ENCODE data around the gene SEC23B.

DNA sequence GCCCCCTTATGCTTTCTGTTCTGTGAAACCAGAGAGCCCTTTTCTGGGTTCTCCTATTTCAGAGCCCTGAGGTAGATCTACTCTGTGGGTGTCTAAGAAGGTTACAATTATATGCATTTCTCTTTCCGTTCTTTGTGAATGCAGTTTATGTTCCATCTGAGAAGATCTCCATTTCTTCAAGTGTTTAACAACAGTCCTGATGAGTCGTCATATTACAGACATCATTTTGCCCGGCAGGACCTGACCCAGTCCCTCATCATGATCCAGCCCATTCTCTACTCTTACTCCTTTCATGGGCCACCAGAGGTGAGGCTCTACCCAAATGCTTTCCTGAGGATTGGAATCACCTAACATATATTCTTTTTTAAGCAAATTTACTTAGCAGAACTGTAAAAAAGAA, 40.7 kb downstream of the SEC23B start:
- TF ChIP-seq, protein P1, sequence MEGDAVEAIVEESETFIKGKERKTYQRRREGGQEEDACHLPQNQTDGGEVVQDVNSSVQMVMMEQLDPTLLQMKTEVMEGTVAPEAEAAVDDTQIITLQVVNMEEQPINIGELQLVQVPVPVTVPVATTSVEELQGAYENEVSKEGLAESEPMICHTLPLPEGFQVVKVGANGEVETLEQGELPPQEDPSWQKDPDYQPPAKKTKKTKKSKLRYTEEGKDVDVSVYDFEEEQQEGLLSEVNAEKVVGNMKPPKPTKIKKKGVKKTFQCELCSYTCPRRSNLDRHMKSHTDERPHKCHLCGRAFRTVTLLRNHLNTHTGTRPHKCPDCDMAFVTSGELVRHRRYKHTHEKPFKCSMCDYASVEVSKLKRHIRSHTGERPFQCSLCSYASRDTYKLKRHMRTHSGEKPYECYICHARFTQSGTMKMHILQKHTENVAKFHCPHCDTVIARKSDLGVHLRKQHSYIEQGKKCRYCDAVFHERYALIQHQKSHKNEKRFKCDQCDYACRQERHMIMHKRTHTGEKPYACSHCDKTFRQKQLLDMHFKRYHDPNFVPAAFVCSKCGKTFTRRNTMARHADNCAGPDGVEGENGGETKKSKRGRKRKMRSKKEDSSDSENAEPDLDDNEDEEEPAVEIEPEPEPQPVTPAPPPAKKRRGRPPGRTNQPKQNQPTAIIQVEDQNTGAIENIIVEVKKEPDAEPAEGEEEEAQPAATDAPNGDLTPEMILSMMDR (IDR thresholded peaks at IDR 0.05) = no peak
- TF ChIP-seq POLR2A (IDR thresholded peaks at IDR 0.05; ENCODE audit: low read length) (no peak), EP300 (IDR thresholded peaks at IDR 0.05) (no peak), CHD2 (IDR thresholded peaks at IDR 0.05; ENCODE audit: low read length, partially characterized antibody) (no peak), BHLHE40 (IDR thresholded peaks at IDR 0.05; ENCODE audit: low read depth, low read length) (no peak)
- TF ChIP-seq, protein P2, sequence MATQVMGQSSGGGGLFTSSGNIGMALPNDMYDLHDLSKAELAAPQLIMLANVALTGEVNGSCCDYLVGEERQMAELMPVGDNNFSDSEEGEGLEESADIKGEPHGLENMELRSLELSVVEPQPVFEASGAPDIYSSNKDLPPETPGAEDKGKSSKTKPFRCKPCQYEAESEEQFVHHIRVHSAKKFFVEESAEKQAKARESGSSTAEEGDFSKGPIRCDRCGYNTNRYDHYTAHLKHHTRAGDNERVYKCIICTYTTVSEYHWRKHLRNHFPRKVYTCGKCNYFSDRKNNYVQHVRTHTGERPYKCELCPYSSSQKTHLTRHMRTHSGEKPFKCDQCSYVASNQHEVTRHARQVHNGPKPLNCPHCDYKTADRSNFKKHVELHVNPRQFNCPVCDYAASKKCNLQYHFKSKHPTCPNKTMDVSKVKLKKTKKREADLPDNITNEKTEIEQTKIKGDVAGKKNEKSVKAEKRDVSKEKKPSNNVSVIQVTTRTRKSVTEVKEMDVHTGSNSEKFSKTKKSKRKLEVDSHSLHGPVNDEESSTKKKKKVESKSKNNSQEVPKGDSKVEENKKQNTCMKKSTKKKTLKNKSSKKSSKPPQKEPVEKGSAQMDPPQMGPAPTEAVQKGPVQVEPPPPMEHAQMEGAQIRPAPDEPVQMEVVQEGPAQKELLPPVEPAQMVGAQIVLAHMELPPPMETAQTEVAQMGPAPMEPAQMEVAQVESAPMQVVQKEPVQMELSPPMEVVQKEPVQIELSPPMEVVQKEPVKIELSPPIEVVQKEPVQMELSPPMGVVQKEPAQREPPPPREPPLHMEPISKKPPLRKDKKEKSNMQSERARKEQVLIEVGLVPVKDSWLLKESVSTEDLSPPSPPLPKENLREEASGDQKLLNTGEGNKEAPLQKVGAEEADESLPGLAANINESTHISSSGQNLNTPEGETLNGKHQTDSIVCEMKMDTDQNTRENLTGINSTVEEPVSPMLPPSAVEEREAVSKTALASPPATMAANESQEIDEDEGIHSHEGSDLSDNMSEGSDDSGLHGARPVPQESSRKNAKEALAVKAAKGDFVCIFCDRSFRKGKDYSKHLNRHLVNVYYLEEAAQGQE (IDR thresholded peaks at IDR 0.05) = no peak
- TF ChIP-seq, protein P3, sequence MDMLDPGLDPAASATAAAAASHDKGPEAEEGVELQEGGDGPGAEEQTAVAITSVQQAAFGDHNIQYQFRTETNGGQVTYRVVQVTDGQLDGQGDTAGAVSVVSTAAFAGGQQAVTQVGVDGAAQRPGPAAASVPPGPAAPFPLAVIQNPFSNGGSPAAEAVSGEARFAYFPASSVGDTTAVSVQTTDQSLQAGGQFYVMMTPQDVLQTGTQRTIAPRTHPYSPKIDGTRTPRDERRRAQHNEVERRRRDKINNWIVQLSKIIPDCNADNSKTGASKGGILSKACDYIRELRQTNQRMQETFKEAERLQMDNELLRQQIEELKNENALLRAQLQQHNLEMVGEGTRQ (IDR thresholded peaks at IDR 0.05) = no peak
